ENCODE data around the gene ARNT2.

The ARNT2 gene

DNA sequence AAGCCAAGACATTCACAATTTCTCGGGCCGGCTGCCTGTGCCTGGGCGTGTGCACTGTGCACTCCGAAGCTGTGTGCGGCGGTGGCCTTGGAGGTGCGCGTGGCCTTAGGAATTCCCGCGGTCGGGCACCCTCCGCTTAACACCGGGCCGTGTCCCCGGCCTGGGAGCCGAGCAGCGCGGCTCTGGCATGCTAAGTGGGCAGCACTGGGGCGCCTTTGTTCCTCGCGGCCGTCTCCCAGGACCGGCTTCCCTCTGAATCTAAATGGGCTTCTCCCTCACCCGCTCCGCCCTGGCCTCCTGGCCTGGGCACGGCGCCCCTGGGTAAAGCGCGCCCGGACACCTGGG, 498 bp upstream of the ARNT2 start:
- Histone ChIP-seq H3K4me3 (ENCODE audit: low read depth, low read length, poor library complexity, severe bottlenecking) (no peak overlapping the region), H3K9ac (ENCODE audit: low read length) (no peak overlapping the region), H3K9me3 (ENCODE audit: low read length) (no peaks in the 10 kb centered on the region), H3K27me3 (ENCODE audit: insufficient read depth, low read length) (no peaks in the 10 kb centered on the region), H3K4me2 (ENCODE audit: low read length) (no peak overlapping the region), H4K20me1 (ENCODE audit: insufficient read depth, low read length) (no peaks in the 10 kb centered on the region), H2AFZ (ENCODE audit: low read length) (no peak overlapping the region), H3K4me1 (ENCODE audit: insufficient read depth, low read length, severe bottlenecking) (no peaks in the 10 kb centered on the region), H3K36me3 (ENCODE audit: insufficient read depth, low read length) (no peaks in the 10 kb centered on the region), H3K27ac (ENCODE audit: low read depth, low read length, poor library complexity, severe bottlenecking) (no peak overlapping the region), H3K9me2 (ENCODE audit: low read depth, low read length) (no peaks in the 10 kb centered on the region), H3F3A (ENCODE audit: insufficient read depth, low read length) (no peaks in the 10 kb centered on the region), H3K79me2 (ENCODE audit: insufficient read depth, low read length) (no peaks in the 10 kb centered on the region)
- TF ChIP-seq EZH2 (IDR thresholded peaks at IDR 0.05; ENCODE audit: borderline replicate concordance, low read length), result no peak
- TF ChIP-seq, protein P1, sequence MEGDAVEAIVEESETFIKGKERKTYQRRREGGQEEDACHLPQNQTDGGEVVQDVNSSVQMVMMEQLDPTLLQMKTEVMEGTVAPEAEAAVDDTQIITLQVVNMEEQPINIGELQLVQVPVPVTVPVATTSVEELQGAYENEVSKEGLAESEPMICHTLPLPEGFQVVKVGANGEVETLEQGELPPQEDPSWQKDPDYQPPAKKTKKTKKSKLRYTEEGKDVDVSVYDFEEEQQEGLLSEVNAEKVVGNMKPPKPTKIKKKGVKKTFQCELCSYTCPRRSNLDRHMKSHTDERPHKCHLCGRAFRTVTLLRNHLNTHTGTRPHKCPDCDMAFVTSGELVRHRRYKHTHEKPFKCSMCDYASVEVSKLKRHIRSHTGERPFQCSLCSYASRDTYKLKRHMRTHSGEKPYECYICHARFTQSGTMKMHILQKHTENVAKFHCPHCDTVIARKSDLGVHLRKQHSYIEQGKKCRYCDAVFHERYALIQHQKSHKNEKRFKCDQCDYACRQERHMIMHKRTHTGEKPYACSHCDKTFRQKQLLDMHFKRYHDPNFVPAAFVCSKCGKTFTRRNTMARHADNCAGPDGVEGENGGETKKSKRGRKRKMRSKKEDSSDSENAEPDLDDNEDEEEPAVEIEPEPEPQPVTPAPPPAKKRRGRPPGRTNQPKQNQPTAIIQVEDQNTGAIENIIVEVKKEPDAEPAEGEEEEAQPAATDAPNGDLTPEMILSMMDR (IDR thresholded peaks at IDR 0.05; ENCODE audit: low read length), result no peak

DNA sequence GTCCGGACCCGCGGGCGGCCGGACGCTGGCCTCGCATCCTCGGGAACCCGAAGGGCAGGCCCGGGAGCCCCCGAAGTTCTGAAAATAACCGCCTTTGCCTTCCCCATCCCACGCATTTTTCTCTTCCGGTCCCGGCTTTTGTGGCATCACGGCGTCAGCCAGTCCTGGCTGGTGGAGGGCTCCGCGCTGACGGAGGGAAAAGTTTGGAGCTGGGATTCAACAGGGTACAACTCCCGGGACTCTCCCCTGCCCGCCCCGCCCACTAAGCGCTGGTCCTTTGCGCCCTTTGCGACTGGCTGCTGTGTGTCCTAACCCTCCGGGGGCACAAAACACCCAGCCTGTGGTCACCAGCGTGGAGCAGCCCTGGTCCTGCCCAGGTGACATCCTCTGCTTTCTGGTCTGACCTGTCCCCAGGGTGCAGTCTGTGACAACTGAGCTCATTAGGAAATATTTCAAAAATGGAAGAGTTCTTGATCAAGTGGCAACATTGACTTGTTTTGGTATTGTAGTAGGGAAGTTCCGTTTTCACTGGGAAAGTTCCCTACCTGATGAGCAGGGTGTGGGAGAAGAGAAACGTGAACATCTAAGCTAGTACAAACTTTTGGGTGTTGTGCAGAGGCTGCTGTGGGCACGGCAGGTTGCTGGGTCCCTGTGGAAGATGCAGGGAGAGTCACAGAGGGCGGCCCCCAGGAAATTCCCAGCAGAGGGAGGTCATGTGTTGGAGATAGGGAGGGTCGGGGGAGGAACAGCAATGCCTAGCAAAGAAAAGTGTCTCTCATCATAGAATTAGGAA, 775 bp downstream of the ARNT2 start:
- no peaks in the 10 kb centered on the region for H3K36me3 ChIP-seq (ENCODE audit: insufficient read depth, low read length)
- H4K20me1 ChIP-seq (ENCODE audit: insufficient read depth, low read length), result no peaks in the 10 kb centered on the region
- TF ChIP-seq, protein P1 (IDR thresholded peaks at IDR 0.05; ENCODE audit: low read length), result no peak
- TF ChIP-seq EZH2 (IDR thresholded peaks at IDR 0.05; ENCODE audit: borderline replicate concordance, low read length), result no peak
- H3K27me3 ChIP-seq (ENCODE audit: insufficient read depth, low read length), result no peaks in the 10 kb centered on the region
- no peak overlapping the region for H3K9ac ChIP-seq (ENCODE audit: low read length)
- no peaks in the 10 kb centered on the region for H3K79me2 ChIP-seq (ENCODE audit: insufficient read depth, low read length)
- H3K9me2 ChIP-seq (ENCODE audit: low read depth, low read length), result no peaks in the 10 kb centered on the region
- no peak overlapping the region for H3K4me2 ChIP-seq (ENCODE audit: low read length)
- no peak overlapping the region for H3K27ac ChIP-seq (ENCODE audit: low read depth, low read length, poor library complexity, severe bottlenecking)
- no peaks in the 10 kb centered on the region for H3K9me3 ChIP-seq (ENCODE audit: low read length)
- H3F3A ChIP-seq (ENCODE audit: insufficient read depth, low read length), result no peaks in the 10 kb centered on the region
- no peak overlapping the region for H3K4me3 ChIP-seq (ENCODE audit: low read depth, low read length, poor library complexity, severe bottlenecking)
- no peaks in the 10 kb centered on the region for H3K4me1 ChIP-seq (ENCODE audit: insufficient read depth, low read length, severe bottlenecking)
- no peak overlapping the region for H2AFZ ChIP-seq (ENCODE audit: low read length)

DNA sequence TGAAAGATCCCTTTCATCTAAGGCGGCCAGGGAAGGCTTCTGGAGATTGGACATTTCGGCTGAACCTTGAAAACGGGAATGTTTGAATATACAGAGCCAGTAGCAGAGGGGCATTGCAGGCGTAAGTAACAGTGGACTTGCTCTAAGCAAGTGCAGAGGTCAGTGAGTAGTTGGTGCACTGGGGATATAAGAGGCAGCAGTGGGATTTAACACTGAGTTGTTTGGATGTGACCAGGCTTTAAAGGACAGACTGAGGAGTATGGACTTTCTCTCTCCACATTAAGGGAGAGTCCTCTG, 1.3 kb downstream of the ARNT2 start:
- H3K4me1 ChIP-seq (ENCODE audit: insufficient read depth, low read length, severe bottlenecking), result no peaks in the 10 kb centered on the region
- no peak overlapping the region for H3K4me2 ChIP-seq (ENCODE audit: low read length)
- TF ChIP-seq EZH2 (IDR thresholded peaks at IDR 0.05; ENCODE audit: borderline replicate concordance, low read length), result no peak
- TF ChIP-seq, protein P1 (IDR thresholded peaks at IDR 0.05; ENCODE audit: low read length), result no peak
- H2AFZ ChIP-seq (ENCODE audit: low read length), result no peak overlapping the region
- no peak overlapping the region for H3K27ac ChIP-seq (ENCODE audit: low read depth, low read length, poor library complexity, severe bottlenecking)
- H4K20me1 ChIP-seq (ENCODE audit: insufficient read depth, low read length), result no peaks in the 10 kb centered on the region
- H3F3A ChIP-seq (ENCODE audit: insufficient read depth, low read length), result no peaks in the 10 kb centered on the region
- no peak overlapping the region for H3K9ac ChIP-seq (ENCODE audit: low read length)
- no peaks in the 10 kb centered on the region for H3K27me3 ChIP-seq (ENCODE audit: insufficient read depth, low read length)
- no peaks in the 10 kb centered on the region for H3K9me2 ChIP-seq (ENCODE audit: low read depth, low read length)
- no peaks in the 10 kb centered on the region for H3K36me3 ChIP-seq (ENCODE audit: insufficient read depth, low read length)
- no peaks in the 10 kb centered on the region for H3K79me2 ChIP-seq (ENCODE audit: insufficient read depth, low read length)
- no peak overlapping the region for H3K4me3 ChIP-seq (ENCODE audit: low read depth, low read length, poor library complexity, severe bottlenecking)
- H3K9me3 ChIP-seq (ENCODE audit: low read length), result no peaks in the 10 kb centered on the region

Data from OCI-LY1 (cell line).